GM23338 (cell line): ENCODE measurements around the gene REEP1. TPM values are rescaled to one million over a fixed set of nuclear protein-coding genes. Genes with fewer than 3 reads are reported as not detected.

ENCODE experiments used
- ATAC-seq: fragments of 200-7000 bp; cut with Tn5 transposase; 3 replicates; pipeline ENCODE4 v1.9.1; 2020
- DNase-seq: peaks from one replicate; pipeline ENCODE4 v3.0.0-alpha.2; 2015; ENCODE audit warnings: low spot score
- H2AFZ ChIP-seq: fragments of 200-600 bp; sonication (generic); 2 replicates; pipeline ENCODE4 v1.8.0; 2016; ENCODE audit warnings: antibody characterized with exemption, mild to moderate bottlenecking, moderate library complexity
- H3F3A ChIP-seq: fragments of 200-600 bp; sonication (generic); replicated peaks from 2 replicates; pipeline ENCODE4 v1.8.0; 2017; ENCODE audit warnings: antibody characterized with exemption, mixed run types, low read depth
- H3K27ac ChIP-seq: fragments of 200-600 bp; sonication (generic); 2 replicates; pipeline ENCODE4 v1.6.1; 2016; ENCODE audit warnings: low read depth
- H3K27me3 ChIP-seq: fragments of 200-600 bp; sonication (generic); 2 replicates; pipeline ENCODE4 v1.8.0; 2016; ENCODE audit warnings: mild to moderate bottlenecking, mixed run types, moderate library complexity; ENCODE audit not compliant: insufficient read depth
- H3K36me3 ChIP-seq: fragments of 200-600 bp; sonication (generic); 2 replicates; pipeline ENCODE4 v1.8.0; 2016; ENCODE audit warnings: mild to moderate bottlenecking; ENCODE audit not compliant: insufficient read depth
- H3K4me1 ChIP-seq: fragments of 200-600 bp; sonication (generic); 2 replicates; pipeline ENCODE4 v1.8.0; 2016; ENCODE audit warnings: mild to moderate bottlenecking, moderate library complexity; ENCODE audit not compliant: insufficient read depth
- H3K4me2 ChIP-seq: fragments of 200-600 bp; sonication (generic); 2 replicates; pipeline ENCODE4 v1.7.1; 2017; ENCODE audit warnings: mixed run types
- H3K4me3 ChIP-seq: fragments of 200-600 bp; sonication (generic); 2 replicates; pipeline ENCODE4 v1.6.1; 2016; ENCODE audit warnings: mixed run types
- H3K79me2 ChIP-seq: fragments of 200-600 bp; sonication (generic); replicated peaks from 2 replicates; pipeline ENCODE4 v1.8.0; 2017; ENCODE audit warnings: mild to moderate bottlenecking; ENCODE audit not compliant: insufficient read depth
- H3K9me2 ChIP-seq: fragments of 200-600 bp; sonication (generic); 2 replicates; pipeline ENCODE4 v1.8.0; 2017; ENCODE audit not compliant: insufficient read depth
- H4K20me1 ChIP-seq: fragments of 200-600 bp; sonication (generic); replicated peaks from 2 replicates; pipeline ENCODE4 v1.8.0; 2017; ENCODE audit warnings: mild to moderate bottlenecking; ENCODE audit not compliant: insufficient read depth
- H3K27ac Mint-ChIP-seq: 2 replicates; pipeline ENCODE4 v1.8.0; 2020; ENCODE audit warnings: inconsistent platforms, mild to moderate bottlenecking, moderate library complexity, mixed read lengths
- H3K27me3 Mint-ChIP-seq: 3 replicates; pipeline ENCODE4 v1.8.0; 2022; ENCODE audit warnings: low read depth, mild to moderate bottlenecking, moderate library complexity, mixed read lengths, inconsistent platforms; ENCODE audit not compliant: insufficient read depth, poor library complexity
- H3K36me3 Mint-ChIP-seq: 3 replicates; pipeline ENCODE4 v1.8.0; 2021; ENCODE audit warnings: low read depth, mild to moderate bottlenecking, inconsistent platforms, moderate library complexity, mixed read lengths
- H3K4me1 Mint-ChIP-seq: 3 replicates; pipeline ENCODE4 v1.8.0; 2020; ENCODE audit warnings: mild to moderate bottlenecking, inconsistent platforms, mixed read lengths
- H3K4me3 Mint-ChIP-seq: 3 replicates; pipeline ENCODE4 v1.8.0; 2021; ENCODE audit warnings: moderate library complexity, mild to moderate bottlenecking, inconsistent platforms, mixed read lengths
- H3K9me3 Mint-ChIP-seq: 3 replicates; pipeline ENCODE4 v1.8.0; 2020; ENCODE audit warnings: moderate library complexity, mild to moderate bottlenecking, inconsistent platforms, mixed read lengths
- CREB1 ChIP-seq: fragments of 250-450 bp; sonication (Bioruptor Pico); IDR thresholded peaks from 2 replicates; pipeline ENCODE4 v1.5.0; 2020; ENCODE audit warnings: low read depth, mild to moderate bottlenecking, moderate library complexity
- CTCF ChIP-seq, 2 experiments: fragments of 200-600 bp in 1 of 2; sonication (generic) in 1 of 2; conservative IDR thresholded peaks; 2 replicates each; pipeline versions ENCODE4 v1.5.1 to v1.6.1; 2016 to 2017; ENCODE audit warnings: antibody characterized with exemption in 2 of 2, low read depth in 2 of 2, mild to moderate bottlenecking in 2 of 2, moderate library complexity in 1 of 2
- EZH2phosphoT487 ChIP-seq: fragments of 200-600 bp; sonication (generic); IDR thresholded peaks from one replicate; pipeline ENCODE4 v1.8.1; 2018; ENCODE audit warnings: antibody characterized with exemption; ENCODE audit not compliant: unreplicated experiment
- JUNB ChIP-seq: IDR thresholded peaks from one replicate; pipeline ENCODE4 v1.6.1; 2016; ENCODE audit warnings: antibody characterized with exemption; ENCODE audit not compliant: unreplicated experiment
- NANOG ChIP-seq: IDR thresholded peaks from 2 replicates; pipeline ENCODE4 v1.6.1; 2016; ENCODE audit warnings: antibody characterized with exemption, borderline replicate concordance
- POLR2AphosphoS5 ChIP-seq: IDR thresholded peaks from 2 replicates; pipeline ENCODE4 v1.6.1; 2016; ENCODE audit warnings: antibody characterized with exemption, low read depth
- REST ChIP-seq: IDR thresholded peaks from one replicate; pipeline ENCODE4 v1.6.1; 2018; ENCODE audit warnings: antibody characterized with exemption; ENCODE audit not compliant: unreplicated experiment
- STAT1 ChIP-seq: IDR thresholded peaks from one replicate; pipeline ENCODE4 v1.6.1; 2016; ENCODE audit warnings: antibody characterized with exemption; ENCODE audit not compliant: unreplicated experiment
- ZNF114 ChIP-seq: fragments of 250-450 bp; sonication (Bioruptor Pico); IDR thresholded peaks from 2 replicates; pipeline ENCODE4 v1.5.0; 2020; ENCODE audit warnings: mild to moderate bottlenecking, moderate library complexity
- ZNF331 ChIP-seq: fragments of 250-450 bp; sonication (Bioruptor Pico); IDR thresholded peaks from 2 replicates; pipeline ENCODE4 v1.5.0; 2020; ENCODE audit warnings: low read depth, mild to moderate bottlenecking, moderate library complexity
- polyA plus RNA-seq: library from polyadenylated mRNA; unstranded; fragments of >200 nt; fragmentation: Nextera tagmentation; extraction: Ambion mirVana; gene quantifications from 2 replicates; pipeline ENCODE4 v1.2.1, GENCODE V29; 2016
- total RNA-seq: library from RNA; depleted of rRNA; stranded (reverse); fragments of >200 nt; shearing (Covaris generic); gene quantifications from 2 replicates; pipeline ENCODE4 v1.2.3, GENCODE V29; 2014

The REEP1 gene
- total and polyA plus RNA-seq, 2 experiments from 2014 or later = 1.6 to 1.8 TPM

- no peak overlapping the region for H3K27ac Mint-ChIP-seq
- ATAC-seq (no peak), DNase-seq (no peak)
- Histone ChIP-seq H3K4me3 (no peak overlapping the region), H3F3A (no peaks in the 10 kb centered on the region), H3K4me2 (no peak overlapping the region), H3K36me3 (no peaks in the 10 kb centered on the region), H3K4me1 (no peaks in the 10 kb centered on the region), H3K79me2 (no peaks in the 10 kb centered on the region), H3K27me3 (no peaks in the 10 kb centered on the region), H3K9me2 (peaks cover 3% of the 10 kb centered on the region; the same call in 1 of the 2 replicates), H2AFZ (no peak overlapping the region), H3K27ac (no peak overlapping the region), H4K20me1 (no peaks in the 10 kb centered on the region)
- H3K27me3 Mint-ChIP-seq = peaks cover 4% of the 10 kb centered on the region
- TF ChIP-seq ZNF114 (CRISPR knock-in tag) (no peak), REST (no peak), POLR2AphosphoS5 (no peak), CTCF (conservative IDR thresholded peaks at IDR 0.05; ENCODE audit: low read depth in 2 of 2) (no peak), CREB1 (no peak), JUNB (no peak), ZNF331 (CRISPR knock-in tag) (no peak), NANOG (no peak), EZH2phosphoT487 (no peak), STAT1 (no peak)
- H3K4me3 Mint-ChIP-seq = no peak overlapping the region
- peaks cover 7% of the 10 kb centered on the region for H3K9me3 Mint-ChIP-seq
- peaks cover 3% of the 10 kb centered on the region; the same call in 1 of the 3 replicates for H3K4me1 Mint-ChIP-seq
- H3K36me3 Mint-ChIP-seq = no peaks in the 10 kb centered on the region
Measured at GRCh38 chr2:86367499-86367777, 30.0 kb upstream of the REEP1 start.

- no peak for DNase-seq
- H3K4me1 Mint-ChIP-seq = peaks cover 3% of the 10 kb centered on the region; the same call in 1 of the 3 replicates
- H2AFZ ChIP-seq = no peak overlapping the region
- H4K20me1 ChIP-seq = no peaks in the 10 kb centered on the region
- no peaks in the 10 kb centered on the region for H3F3A ChIP-seq
- H3K9me2 ChIP-seq = peaks cover 3% of the 10 kb centered on the region; the same call in 1 of the 2 replicates
- no peaks in the 10 kb centered on the region for H3K27me3 ChIP-seq
- peaks cover 4% of the 10 kb centered on the region for H3K27me3 Mint-ChIP-seq
- H3K27ac ChIP-seq = no peak overlapping the region
- no peak overlapping the region for H3K4me2 ChIP-seq
- H3K9me3 Mint-ChIP-seq = peaks cover 7% of the 10 kb centered on the region
- no peaks in the 10 kb centered on the region for H3K79me2 ChIP-seq
- H3K36me3 Mint-ChIP-seq = no peaks in the 10 kb centered on the region
- H3K36me3 ChIP-seq = no peaks in the 10 kb centered on the region
- H3K4me3 ChIP-seq = no peak overlapping the region
- ATAC-seq = no peak
- no peak overlapping the region for H3K27ac Mint-ChIP-seq
- no peak overlapping the region for H3K4me3 Mint-ChIP-seq
- H3K4me1 ChIP-seq = no peaks in the 10 kb centered on the region
- no peak for TF ChIP-seq ZNF114 (CRISPR knock-in tag)
- no peak for TF ChIP-seq JUNB
- TF ChIP-seq STAT1 = no peak
- TF ChIP-seq REST = no peak
- TF ChIP-seq CTCF (conservative IDR thresholded peaks at IDR 0.05; ENCODE audit: low read depth in 2 of 2) = no peak
Measured at GRCh38 chr2:86366651-86367498, 29.4 kb upstream of the REEP1 start.
